ENCODE measurements around the gene KCNRG. TPM values are rescaled to one million over a fixed set of nuclear protein-coding genes. Genes with fewer than 3 reads are reported as not detected.
"Not testable (repeated sequence)": the region's sequence is repeated elsewhere in the genome, so short reads cannot be mapped to it uniquely, and the experiment has no call there.

KCNRG gene
- 0.26 TPM for total RNA-seq

GRCh38 chr13:50015258-50015657 lies at the start of gene KCNRG:
TSS of gene KCNRG (plus strand) at chr13:50015444. CDS start at chr13:50015494, 50 bp downstream.
- no peak for DNase-seq (ENCODE audit: low spot score)

- no peak for DNase-seq (ENCODE audit: low spot score)
Measured at GRCh38 chr13:49967456-49967855, 47.8 kb upstream of the KCNRG start.

- no peak for DNase-seq (ENCODE audit: low spot score)
Measured at GRCh38 chr13:49972709-49973108, 42.5 kb upstream of the KCNRG start.

GRCh38 chr13:49975826-49976225 lies 39.4 kb upstream of the KCNRG start:
- no peak for DNase-seq (ENCODE audit: low spot score)

GRCh38 chr13:49976314-49977258 lies 38.7 kb upstream of the KCNRG start:
- DNase-seq (ENCODE audit: low spot score), result peak; percentile 60

GRCh38 chr13:49977992-49978391 lies 37.3 kb upstream of the KCNRG start:
- no peak for DNase-seq (ENCODE audit: low spot score)

- no peak for DNase-seq (ENCODE audit: low spot score)
Measured at GRCh38 chr13:49980266-49980665, 35.0 kb upstream of the KCNRG start.

- no peak for DNase-seq (ENCODE audit: low spot score)
Measured at GRCh38 chr13:49985129-49985528, 30.1 kb upstream of the KCNRG start.

GRCh38 chr13:49986471-49986870 lies 28.8 kb upstream of the KCNRG start:
- no peak for DNase-seq (ENCODE audit: low spot score)

GRCh38 chr13:49990612-49991011 lies 24.6 kb upstream of the KCNRG start:
- DNase-seq (ENCODE audit: low spot score), result not testable (repeated sequence)

GRCh38 chr13:49993111-49993510 lies 22.1 kb upstream of the KCNRG start:
- no peak for DNase-seq (ENCODE audit: low spot score)

GRCh38 chr13:49993666-49994065 lies 21.6 kb upstream of the KCNRG start:
- DNase-seq (ENCODE audit: low spot score), result no peak

- DNase-seq (ENCODE audit: low spot score), result no peak
Measured at GRCh38 chr13:49995625-49996101, 19.6 kb upstream of the KCNRG start.

GRCh38 chr13:49996161-49996915 lies 18.9 kb upstream of the KCNRG start:
- DNase-seq (ENCODE audit: low spot score), result peak; percentile 91

GRCh38 chr13:49996951-49997895 lies 18.0 kb upstream of the KCNRG start, which contains the start of gene TRIM13:
TSS of gene TRIM13 (plus strand) at chr13:49997042. CDS start at chr13:50011941, 14,899 bp downstream.
- DNase-seq (ENCODE audit: low spot score), result peak; percentile 89

GRCh38 chr13:49997955-49998354 lies 17.3 kb upstream of the KCNRG start:
- no peak for DNase-seq (ENCODE audit: low spot score)

GRCh38 chr13:49998714-49999624 lies 16.3 kb upstream of the KCNRG start:
- DNase-seq (ENCODE audit: low spot score), result no peak

GRCh38 chr13:50001287-50001686 lies 14.0 kb upstream of the KCNRG start:
- DNase-seq (ENCODE audit: low spot score), result no peak

- no peak for DNase-seq (ENCODE audit: low spot score)
Measured at GRCh38 chr13:50006426-50007135, 8.7 kb upstream of the KCNRG start.

- no peak for DNase-seq (ENCODE audit: low spot score)
Measured at GRCh38 chr13:50011461-50011860, 3.8 kb upstream of the KCNRG start.

All from mucosa of gallbladder (tissue), 1 donor.